GM23338 (cell line): ENCODE data around the gene GM2A.

Source experiments
- CREB1 ChIP-seq: fragments of 250-450 bp; sonication (Bioruptor Pico); IDR thresholded peaks from 2 replicates; pipeline ENCODE4 v1.5.0; 2020; ENCODE audit warnings: low read depth, mild to moderate bottlenecking, moderate library complexity
- EZH2 ChIP-seq: fragments of 200-600 bp; sonication (generic); IDR thresholded peaks from one replicate; pipeline ENCODE4 v1.8.0; 2017; ENCODE audit warnings: antibody characterized with exemption, mild to moderate bottlenecking, low read depth; ENCODE audit not compliant: unreplicated experiment
- EZH2phosphoT487 ChIP-seq: fragments of 200-600 bp; sonication (generic); IDR thresholded peaks from one replicate; pipeline ENCODE4 v1.8.1; 2018; ENCODE audit warnings: antibody characterized with exemption; ENCODE audit not compliant: unreplicated experiment
- JUNB ChIP-seq: IDR thresholded peaks from one replicate; pipeline ENCODE4 v1.6.1; 2016; ENCODE audit warnings: antibody characterized with exemption; ENCODE audit not compliant: unreplicated experiment
- POLR2AphosphoS5 ChIP-seq: IDR thresholded peaks from 2 replicates; pipeline ENCODE4 v1.6.1; 2016; ENCODE audit warnings: antibody characterized with exemption, low read depth
- STAT1 ChIP-seq: IDR thresholded peaks from one replicate; pipeline ENCODE4 v1.6.1; 2016; ENCODE audit warnings: antibody characterized with exemption; ENCODE audit not compliant: unreplicated experiment
- ZNF114 ChIP-seq: fragments of 250-450 bp; sonication (Bioruptor Pico); IDR thresholded peaks from 2 replicates; pipeline ENCODE4 v1.5.0; 2020; ENCODE audit warnings: mild to moderate bottlenecking, moderate library complexity
- TF ChIP-seq, protein P1 (sequence below), 2 experiments: fragments of 200-600 bp in 1 of 2; sonication (generic) in 1 of 2; conservative IDR thresholded peaks; 2 replicates each; pipeline versions ENCODE4 v1.5.1 to v1.6.1; 2016 to 2017; ENCODE audit warnings: antibody characterized with exemption in 2 of 2, low read depth in 2 of 2, mild to moderate bottlenecking in 2 of 2, moderate library complexity in 1 of 2
- TF ChIP-seq, protein P2 (sequence below): IDR thresholded peaks from 2 replicates; pipeline ENCODE4 v1.6.1; 2016; ENCODE audit warnings: antibody characterized with exemption
- TF ChIP-seq, protein P3 (sequence below): IDR thresholded peaks from one replicate; pipeline ENCODE4 v1.6.1; 2018; ENCODE audit warnings: antibody characterized with exemption; ENCODE audit not compliant: unreplicated experiment
- TF ChIP-seq, protein P4 (sequence below): fragments of 250-450 bp; sonication (Bioruptor Pico); IDR thresholded peaks from 2 replicates; pipeline ENCODE4 v1.5.0; 2020; ENCODE audit warnings: mild to moderate bottlenecking, moderate library complexity

DNA sequence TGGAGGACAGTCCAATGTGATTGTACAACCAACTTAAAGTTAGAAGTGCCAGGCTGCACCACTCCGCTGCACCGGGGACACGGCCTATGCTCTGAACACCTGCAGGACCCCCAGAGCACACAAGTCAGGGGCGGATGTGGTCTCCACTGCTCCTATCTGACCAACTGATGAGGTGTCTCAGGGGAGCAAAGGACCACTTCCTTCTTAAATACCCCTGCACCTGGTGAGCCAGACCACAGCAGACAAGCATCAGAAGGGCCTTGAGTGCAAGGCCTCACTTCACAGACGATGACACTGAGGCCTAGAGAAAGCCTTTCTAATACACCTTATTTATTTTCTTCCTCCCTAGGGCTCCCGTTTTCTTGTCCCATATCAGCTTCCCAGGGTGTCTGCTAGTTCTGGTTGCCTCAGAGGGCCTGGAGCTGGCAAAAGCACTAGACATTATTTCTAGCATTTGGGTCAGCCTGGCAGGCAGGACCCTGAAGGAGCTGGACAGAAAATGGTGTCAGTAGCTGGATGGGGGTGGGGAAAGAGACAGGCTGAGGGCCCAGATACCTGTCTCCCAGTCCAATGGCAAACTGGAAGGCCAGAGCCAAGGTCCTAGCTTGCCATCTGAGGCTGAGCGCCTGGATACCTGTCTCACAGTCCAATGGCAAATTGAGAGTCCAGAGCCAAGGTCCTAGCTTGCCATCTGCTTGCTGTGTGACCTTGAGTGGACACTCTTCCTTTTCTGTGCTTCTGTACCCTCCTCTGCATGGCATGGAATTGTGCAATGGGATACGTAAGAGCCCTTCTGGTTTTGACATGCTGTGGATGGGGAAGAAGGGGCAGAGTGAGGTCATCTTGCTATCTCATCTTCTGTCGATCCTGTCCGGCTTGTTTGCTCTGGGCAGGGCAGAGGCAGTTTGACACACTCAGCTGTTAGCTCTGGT is 38.1 kb upstream of the GM2A start:
- TF ChIP-seq CREB1 (no peak), EZH2phosphoT487 (no peak), POLR2AphosphoS5 (no peak), EZH2 (no peak), STAT1 (no peak), ZNF114 (CRISPR knock-in tag) (no peak), JUNB (no peak)
- TF ChIP-seq, protein P1, sequence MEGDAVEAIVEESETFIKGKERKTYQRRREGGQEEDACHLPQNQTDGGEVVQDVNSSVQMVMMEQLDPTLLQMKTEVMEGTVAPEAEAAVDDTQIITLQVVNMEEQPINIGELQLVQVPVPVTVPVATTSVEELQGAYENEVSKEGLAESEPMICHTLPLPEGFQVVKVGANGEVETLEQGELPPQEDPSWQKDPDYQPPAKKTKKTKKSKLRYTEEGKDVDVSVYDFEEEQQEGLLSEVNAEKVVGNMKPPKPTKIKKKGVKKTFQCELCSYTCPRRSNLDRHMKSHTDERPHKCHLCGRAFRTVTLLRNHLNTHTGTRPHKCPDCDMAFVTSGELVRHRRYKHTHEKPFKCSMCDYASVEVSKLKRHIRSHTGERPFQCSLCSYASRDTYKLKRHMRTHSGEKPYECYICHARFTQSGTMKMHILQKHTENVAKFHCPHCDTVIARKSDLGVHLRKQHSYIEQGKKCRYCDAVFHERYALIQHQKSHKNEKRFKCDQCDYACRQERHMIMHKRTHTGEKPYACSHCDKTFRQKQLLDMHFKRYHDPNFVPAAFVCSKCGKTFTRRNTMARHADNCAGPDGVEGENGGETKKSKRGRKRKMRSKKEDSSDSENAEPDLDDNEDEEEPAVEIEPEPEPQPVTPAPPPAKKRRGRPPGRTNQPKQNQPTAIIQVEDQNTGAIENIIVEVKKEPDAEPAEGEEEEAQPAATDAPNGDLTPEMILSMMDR (conservative IDR thresholded peaks at IDR 0.05; ENCODE audit: low read depth in 2 of 2) = no peak
- TF ChIP-seq, protein P2, sequence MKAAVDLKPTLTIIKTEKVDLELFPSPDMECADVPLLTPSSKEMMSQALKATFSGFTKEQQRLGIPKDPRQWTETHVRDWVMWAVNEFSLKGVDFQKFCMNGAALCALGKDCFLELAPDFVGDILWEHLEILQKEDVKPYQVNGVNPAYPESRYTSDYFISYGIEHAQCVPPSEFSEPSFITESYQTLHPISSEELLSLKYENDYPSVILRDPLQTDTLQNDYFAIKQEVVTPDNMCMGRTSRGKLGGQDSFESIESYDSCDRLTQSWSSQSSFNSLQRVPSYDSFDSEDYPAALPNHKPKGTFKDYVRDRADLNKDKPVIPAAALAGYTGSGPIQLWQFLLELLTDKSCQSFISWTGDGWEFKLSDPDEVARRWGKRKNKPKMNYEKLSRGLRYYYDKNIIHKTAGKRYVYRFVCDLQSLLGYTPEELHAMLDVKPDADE = no peak
- TF ChIP-seq, protein P3, sequence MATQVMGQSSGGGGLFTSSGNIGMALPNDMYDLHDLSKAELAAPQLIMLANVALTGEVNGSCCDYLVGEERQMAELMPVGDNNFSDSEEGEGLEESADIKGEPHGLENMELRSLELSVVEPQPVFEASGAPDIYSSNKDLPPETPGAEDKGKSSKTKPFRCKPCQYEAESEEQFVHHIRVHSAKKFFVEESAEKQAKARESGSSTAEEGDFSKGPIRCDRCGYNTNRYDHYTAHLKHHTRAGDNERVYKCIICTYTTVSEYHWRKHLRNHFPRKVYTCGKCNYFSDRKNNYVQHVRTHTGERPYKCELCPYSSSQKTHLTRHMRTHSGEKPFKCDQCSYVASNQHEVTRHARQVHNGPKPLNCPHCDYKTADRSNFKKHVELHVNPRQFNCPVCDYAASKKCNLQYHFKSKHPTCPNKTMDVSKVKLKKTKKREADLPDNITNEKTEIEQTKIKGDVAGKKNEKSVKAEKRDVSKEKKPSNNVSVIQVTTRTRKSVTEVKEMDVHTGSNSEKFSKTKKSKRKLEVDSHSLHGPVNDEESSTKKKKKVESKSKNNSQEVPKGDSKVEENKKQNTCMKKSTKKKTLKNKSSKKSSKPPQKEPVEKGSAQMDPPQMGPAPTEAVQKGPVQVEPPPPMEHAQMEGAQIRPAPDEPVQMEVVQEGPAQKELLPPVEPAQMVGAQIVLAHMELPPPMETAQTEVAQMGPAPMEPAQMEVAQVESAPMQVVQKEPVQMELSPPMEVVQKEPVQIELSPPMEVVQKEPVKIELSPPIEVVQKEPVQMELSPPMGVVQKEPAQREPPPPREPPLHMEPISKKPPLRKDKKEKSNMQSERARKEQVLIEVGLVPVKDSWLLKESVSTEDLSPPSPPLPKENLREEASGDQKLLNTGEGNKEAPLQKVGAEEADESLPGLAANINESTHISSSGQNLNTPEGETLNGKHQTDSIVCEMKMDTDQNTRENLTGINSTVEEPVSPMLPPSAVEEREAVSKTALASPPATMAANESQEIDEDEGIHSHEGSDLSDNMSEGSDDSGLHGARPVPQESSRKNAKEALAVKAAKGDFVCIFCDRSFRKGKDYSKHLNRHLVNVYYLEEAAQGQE = no peak
- TF ChIP-seq, protein P4, sequence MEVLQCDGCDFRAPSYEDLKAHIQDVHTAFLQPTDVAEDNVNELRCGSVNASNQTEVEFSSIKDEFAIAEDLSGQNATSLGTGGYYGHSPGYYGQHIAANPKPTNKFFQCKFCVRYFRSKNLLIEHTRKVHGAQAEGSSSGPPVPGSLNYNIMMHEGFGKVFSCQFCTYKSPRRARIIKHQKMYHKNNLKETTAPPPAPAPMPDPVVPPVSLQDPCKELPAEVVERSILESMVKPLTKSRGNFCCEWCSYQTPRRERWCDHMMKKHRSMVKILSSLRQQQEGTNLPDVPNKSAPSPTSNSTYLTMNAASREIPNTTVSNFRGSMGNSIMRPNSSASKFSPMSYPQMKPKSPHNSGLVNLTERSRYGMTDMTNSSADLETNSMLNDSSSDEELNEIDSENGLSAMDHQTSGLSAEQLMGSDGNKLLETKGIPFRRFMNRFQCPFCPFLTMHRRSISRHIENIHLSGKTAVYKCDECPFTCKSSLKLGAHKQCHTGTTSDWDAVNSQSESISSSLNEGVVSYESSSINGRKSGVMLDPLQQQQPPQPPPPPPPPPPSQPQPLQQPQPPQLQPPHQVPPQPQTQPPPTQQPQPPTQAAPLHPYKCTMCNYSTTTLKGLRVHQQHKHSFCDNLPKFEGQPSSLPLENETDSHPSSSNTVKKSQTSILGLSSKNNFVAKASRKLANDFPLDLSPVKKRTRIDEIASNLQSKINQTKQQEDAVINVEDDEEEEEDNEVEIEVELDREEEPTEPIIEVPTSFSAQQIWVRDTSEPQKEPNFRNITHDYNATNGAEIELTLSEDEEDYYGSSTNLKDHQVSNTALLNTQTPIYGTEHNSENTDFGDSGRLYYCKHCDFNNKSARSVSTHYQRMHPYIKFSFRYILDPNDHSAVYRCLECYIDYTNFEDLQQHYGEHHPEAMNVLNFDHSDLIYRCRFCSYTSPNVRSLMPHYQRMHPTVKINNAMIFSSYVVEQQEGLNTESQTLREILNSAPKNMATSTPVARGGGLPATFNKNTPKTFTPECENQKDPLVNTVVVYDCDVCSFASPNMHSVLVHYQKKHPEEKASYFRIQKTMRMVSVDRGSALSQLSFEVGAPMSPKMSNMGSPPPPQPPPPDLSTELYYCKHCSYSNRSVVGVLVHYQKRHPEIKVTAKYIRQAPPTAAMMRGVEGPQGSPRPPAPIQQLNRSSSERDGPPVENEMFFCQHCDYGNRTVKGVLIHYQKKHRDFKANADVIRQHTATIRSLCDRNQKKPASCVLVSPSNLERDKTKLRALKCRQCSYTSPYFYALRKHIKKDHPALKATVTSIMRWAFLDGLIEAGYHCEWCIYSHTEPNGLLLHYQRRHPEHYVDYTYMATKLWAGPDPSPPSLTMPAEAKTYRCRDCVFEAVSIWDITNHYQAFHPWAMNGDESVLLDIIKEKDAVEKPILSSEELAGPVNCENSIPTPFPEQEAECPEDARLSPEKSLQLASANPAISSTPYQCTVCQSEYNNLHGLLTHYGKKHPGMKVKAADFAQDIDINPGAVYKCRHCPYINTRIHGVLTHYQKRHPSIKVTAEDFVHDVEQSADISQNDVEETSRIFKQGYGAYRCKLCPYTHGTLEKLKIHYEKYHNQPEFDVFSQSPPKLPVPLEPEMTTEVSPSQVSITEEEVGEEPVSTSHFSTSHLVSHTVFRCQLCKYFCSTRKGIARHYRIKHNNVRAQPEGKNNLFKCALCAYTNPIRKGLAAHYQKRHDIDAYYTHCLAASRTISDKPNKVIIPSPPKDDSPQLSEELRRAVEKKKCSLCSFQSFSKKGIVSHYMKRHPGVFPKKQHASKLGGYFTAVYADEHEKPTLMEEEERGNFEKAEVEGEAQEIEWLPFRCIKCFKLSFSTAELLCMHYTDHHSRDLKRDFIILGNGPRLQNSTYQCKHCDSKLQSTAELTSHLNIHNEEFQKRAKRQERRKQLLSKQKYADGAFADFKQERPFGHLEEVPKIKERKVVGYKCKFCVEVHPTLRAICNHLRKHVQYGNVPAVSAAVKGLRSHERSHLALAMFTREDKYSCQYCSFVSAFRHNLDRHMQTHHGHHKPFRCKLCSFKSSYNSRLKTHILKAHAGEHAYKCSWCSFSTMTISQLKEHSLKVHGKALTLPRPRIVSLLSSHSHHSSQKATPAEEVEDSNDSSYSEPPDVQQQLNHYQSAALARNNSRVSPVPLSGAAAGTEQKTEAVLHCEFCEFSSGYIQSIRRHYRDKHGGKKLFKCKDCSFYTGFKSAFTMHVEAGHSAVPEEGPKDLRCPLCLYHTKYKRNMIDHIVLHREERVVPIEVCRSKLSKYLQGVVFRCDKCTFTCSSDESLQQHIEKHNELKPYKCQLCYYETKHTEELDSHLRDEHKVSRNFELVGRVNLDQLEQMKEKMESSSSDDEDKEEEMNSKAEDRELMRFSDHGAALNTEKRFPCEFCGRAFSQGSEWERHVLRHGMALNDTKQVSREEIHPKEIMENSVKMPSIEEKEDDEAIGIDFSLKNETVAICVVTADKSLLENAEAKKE (CRISPR knock-in tag) = no peak
